Fibroblast of villous mesenchyme (primary cell): ENCODE data around the gene RAET1L. TPM values are rescaled to one million over a fixed set of nuclear protein-coding genes. Genes with fewer than 3 reads are reported as not detected.
A peak's percentile ranks its signal among the peaks of the same experiment; 100 is the strongest.
"Not testable (repeated sequence)": the region's sequence is repeated elsewhere in the genome, so short reads cannot be mapped to it uniquely, and the experiment has no call there.

Experiments used
- DNase-seq: peaks from one replicate; pipeline ENCODE4 v3.0.0-alpha.2; 2010; ENCODE audit warnings: low read depth
- H3K4me3 ChIP-seq: 2 replicates; pipeline ENCODE4 v1.5.1; 2011; ENCODE audit warnings: low read depth, mild to moderate bottlenecking, low read length
- total RNA-seq: library from RNA; depleted of rRNA; stranded (reverse); fragments of >200 nt; gene quantifications from 2 replicates; pipeline ENCODE4 v1.2.3, GENCODE V29; 2012
- TF ChIP-seq, protein P1 (sequence below): IDR thresholded peaks from 2 replicates; pipeline ENCODE4 v1.5.1; 2012; ENCODE audit warnings: low read depth, mild to moderate bottlenecking, low read length; ENCODE audit not compliant: insufficient read depth

The RAET1L gene, protein sequence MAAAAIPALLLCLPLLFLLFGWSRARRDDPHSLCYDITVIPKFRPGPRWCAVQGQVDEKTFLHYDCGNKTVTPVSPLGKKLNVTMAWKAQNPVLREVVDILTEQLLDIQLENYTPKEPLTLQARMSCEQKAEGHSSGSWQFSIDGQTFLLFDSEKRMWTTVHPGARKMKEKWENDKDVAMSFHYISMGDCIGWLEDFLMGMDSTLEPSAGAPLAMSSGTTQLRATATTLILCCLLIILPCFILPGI
- total RNA-seq, result not detected in 2 replicates

DNA sequence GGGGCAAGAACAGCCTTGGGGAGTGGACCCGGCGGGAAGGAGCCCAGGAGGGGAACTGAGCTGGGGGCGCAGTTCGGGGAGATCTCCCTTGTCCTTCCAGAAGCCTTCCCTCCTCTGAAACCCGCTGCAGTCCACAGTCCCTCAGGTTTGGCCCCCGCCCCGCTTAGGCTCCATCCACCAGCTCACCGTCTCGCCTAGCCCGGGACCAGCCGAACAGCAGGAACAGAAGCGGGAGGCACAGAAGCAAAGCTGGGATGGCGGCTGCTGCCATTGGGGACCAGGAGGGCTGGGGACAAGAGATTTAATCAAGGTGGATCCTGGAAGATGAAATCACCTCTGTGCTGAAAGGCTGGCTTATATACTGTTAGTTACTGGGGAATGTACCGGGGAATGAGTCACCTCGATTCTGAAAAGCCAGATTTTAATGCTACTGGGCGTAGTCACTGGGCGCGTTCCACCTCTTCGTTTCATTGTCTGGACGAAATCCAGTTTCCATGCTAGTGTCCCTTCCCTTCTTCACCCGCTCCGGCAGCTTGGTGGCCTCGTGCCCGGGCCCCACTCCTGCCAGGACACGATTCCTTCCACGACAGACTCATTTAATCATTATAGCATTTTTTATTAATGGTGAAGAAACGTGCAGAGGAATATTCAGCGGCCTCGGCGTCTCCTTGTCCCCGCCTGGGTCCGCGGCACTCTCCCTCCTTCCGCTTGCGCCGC lies at the start of gene RAET1L:
RAET1L (minus strand) TSS at position 332 of the 717 bp plus-strand sequence; CDS start at position 271, 61 bp downstream.
- DNase-seq, result peak; percentile 24
- H3K4me3 ChIP-seq, result no peak within 1 kb of the TSS
- TF ChIP-seq, protein P1, sequence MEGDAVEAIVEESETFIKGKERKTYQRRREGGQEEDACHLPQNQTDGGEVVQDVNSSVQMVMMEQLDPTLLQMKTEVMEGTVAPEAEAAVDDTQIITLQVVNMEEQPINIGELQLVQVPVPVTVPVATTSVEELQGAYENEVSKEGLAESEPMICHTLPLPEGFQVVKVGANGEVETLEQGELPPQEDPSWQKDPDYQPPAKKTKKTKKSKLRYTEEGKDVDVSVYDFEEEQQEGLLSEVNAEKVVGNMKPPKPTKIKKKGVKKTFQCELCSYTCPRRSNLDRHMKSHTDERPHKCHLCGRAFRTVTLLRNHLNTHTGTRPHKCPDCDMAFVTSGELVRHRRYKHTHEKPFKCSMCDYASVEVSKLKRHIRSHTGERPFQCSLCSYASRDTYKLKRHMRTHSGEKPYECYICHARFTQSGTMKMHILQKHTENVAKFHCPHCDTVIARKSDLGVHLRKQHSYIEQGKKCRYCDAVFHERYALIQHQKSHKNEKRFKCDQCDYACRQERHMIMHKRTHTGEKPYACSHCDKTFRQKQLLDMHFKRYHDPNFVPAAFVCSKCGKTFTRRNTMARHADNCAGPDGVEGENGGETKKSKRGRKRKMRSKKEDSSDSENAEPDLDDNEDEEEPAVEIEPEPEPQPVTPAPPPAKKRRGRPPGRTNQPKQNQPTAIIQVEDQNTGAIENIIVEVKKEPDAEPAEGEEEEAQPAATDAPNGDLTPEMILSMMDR, result no peak

DNA sequence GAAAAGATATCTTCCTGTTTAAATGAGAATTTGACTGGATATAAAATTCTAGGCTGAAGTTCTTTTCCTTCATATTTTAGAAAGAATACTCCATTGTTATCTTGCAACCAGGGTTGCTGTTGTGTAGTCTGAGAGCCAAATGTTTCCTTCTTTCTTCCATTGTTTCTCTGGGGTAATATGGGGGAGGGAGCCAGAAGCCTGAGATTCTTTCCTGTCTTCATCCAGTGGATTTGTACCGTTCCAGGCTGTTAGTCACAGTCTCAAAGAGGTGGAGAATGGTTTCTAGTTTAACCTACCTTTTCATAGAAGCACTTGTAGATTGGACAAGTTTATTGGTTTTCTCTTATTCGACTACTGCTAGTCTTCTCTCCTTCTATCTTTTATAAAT lies 49.7 kb upstream of the RAET1L start:
- no peak for DNase-seq
- TF ChIP-seq, protein P1, result no peak
- no peak overlapping the region for H3K4me3 ChIP-seq

DNA sequence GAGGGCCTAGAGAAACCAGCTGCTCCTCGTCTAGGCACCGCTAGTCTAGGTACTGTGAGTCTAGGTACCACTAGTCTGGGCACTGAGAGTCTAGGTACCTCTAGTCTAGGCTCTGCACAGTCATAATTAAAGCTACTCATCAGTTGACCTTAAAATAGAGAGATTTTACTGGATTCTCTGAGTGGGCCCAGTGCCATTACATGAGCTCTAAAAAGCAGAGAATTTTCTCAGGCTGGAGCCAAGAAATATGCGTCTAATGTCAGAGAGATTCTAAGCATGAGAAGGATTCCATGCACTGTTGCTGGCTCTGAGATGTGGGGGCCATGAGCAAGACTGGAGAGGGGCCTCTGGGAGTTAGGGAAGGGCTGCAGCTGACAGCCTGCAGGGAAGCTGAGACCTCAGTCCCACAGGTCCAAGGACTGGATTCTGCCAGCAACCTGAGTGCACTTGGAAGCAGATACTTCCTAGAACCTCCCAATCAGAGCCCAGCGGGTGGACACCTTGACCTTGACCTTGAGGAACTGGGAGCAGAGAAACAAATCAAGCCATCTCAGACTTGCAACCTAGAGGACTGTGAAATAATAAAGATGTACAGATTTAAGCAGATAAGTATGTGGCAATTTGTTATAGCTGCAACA lies 49.2 kb upstream of the RAET1L start:
- DNase-seq, H3K4me3 ChIP-seq: not testable (repeated sequence)

DNA sequence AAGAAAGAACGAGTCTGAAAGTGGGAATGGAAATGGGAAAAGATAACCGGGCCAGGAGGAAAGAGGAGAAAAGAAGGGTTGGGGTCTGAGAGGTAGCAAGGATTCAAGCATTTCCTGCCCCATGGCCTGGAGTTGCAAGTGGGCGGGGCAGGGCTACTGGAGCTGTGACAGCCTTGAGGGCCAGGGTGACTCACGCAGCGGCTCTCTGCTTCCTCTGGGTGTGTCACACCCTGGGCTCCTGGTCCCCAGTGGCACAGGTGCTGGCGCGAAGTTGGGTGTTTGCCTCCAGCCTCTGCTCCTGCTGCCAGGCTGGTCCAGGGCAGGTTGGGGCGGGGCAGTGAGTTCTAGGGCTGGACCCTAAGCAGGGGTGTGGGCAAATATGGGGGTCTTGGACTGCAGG lies 46.9 kb upstream of the RAET1L start:
- no peak for DNase-seq
- no peak overlapping the region for H3K4me3 ChIP-seq
- TF ChIP-seq, protein P1, result no peak

DNA sequence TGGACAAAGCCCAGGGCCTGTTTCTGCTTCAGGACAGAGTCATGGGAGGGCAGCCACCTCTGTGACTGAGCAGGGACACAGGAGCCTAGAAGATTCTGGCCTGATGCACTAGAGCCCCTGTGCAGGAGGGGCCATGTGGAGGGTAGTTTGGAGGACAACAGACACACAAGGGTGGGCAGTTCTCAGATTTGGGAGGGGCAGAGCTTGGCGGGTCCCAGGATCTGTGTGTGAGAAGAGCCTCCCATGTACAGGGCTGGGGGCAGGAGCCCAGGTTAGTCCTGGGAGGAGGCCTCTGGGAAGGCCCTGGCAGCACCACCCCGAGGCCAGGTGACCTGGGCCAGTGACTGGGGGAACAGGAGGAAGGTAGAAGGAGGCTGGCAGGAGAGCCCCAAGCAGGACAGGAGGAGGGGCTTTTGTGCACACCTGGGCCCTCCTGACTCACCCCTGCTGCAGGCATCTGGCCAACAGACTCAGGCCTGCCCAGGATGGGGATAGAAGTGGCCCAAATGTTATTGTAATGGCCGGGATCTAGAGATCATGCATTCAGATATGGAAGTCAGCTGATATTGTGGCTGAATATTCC lies 45.0 kb upstream of the RAET1L start:
- DNase-seq, result no peak
- TF ChIP-seq, protein P1, result no peak

DNA sequence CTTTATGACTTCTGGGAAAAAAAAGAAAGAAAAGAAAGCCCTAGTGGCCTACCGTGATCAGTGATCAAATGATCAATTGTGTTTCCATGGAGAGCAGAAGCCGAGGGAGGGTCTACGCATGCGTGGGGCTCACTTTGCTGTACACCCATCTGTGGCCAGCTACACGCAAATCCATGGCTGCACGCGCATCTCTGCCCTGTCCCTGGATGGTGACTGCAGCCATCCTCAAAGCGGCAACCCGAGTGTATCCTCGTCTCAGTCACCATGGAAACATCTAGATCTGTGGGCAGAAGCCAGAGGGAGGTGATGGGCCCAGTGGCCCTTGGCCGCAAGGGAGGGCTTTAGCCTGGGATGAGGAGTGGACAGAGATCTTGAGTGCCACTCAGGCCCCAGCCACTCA lies 44.4 kb upstream of the RAET1L start:
- no peak for DNase-seq
- H3K4me3 ChIP-seq, result no peak overlapping the region
- TF ChIP-seq, protein P1, result no peak

More for the DNA sequence above, 45.0 kb upstream of the RAET1L start:
- H3K4me3 ChIP-seq, result no peak overlapping the region
